Limb (tissue), 2 donors: Measurements from ENCODE around the gene MICOS13.

Experiments used
- DNase-seq, 2 donors: peaks; one replicate each; pipeline ENCODE4 v3.0.0-alpha.2; 2016; ENCODE audit errors: extremely low spot score in 2 of 2

MICOS13 gene

DNA sequence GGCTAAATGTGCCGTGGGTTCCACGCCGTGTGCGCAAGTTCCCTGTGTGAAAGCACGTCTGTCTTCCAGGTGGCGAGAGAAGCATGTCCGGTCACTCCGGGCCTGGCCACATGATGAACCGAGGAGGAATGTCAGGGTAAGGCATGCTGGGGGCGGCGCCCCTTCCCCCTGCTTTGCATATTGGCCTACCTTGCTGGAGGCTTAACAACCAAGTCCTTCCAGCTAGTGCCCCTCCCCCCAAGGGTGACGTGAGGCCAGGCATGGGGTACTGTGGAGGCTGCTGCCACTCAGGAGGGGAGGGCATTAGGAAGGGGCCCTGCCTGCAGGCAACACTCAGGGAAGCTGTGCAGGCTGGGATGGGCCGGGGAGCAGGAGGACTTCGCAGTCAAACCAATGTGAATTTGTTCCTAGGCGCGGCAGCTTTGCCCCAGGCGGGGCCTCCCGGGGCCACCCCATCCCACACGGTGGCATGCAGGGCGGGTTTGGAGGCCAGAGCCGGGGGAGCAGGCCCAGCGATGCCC is 12.5 kb downstream of the MICOS13 start:
- no peak for DNase-seq

- no peak for DNase-seq
Measured at GRCh38 chr19:5666921-5667610, 13.2 kb downstream of the MICOS13 start.

GRCh38 chr19:5665781-5666513 is 14.4 kb downstream of the MICOS13 start:
- no peak for DNase-seq

GRCh38 chr19:5664515-5664914 is 15.8 kb downstream of the MICOS13 start:
- DNase-seq: no peak

DNA sequence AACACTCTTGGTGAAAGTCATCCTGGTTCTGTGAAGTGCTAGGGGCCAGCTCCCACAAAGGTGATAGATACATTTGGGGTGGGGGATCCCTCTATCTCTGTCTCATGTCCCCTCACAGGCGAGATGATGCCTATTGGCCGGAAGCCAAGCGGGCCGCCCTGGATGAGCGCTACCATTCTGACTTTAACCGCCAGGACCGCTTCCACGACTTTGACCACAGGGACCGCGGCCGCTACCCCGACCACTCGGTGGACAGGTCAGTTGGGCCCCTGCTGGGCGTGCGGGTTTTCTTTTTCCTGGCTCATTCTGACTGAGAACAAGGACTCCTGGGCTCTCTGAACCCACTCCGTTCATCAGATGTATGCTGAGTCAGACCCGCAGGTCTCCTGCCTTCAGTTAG is 16.4 kb downstream of the MICOS13 start:
- DNase-seq: no peak

DNA sequence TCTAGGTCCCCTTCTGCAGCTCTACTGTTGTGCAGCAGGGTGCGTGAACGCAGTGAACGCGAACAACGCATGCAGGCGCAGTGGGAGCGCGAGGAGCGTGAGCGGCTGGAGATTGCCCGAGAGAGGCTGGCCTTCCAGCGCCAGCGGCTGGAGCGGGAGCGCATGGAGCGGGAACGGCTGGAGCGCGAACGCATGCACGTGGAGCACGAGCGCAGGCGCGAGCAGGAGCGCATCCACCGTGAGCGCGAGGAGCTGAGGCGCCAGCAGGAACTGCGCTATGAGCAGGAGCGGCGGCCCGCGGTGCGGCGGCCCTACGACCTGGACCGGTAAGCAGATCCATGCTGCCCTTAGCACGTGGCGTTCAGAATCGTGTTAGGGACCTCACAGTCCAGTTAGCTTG is 18.8 kb downstream of the MICOS13 start:
- no peak for DNase-seq

GRCh38 chr19:5655412-5655811 is 24.9 kb downstream of the MICOS13 start:
- DNase-seq: no peak

DNA sequence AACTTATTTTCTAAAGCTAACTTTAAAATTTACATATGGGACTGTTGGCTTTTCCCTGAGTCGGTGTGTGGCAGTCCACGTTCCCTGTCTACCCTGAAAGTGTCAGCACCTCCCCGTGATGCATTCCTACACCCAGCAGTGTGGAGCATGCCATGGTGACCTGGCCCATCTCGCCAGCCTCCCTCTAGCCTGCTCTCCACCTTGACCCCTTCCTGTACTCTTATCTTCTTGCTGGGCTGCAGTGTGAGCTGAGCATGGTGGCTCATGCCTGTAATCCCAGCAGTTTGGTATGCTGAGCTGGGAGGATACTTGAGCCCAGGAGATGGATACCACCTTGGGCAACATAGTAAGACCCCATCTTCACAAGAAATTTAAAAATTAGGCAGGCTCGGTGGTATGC is 25.4 kb downstream of the MICOS13 start:
- no peak for DNase-seq

GRCh38 chr19:5652261-5652660 is 28.1 kb downstream of the MICOS13 start:
- no peak for DNase-seq

DNA sequence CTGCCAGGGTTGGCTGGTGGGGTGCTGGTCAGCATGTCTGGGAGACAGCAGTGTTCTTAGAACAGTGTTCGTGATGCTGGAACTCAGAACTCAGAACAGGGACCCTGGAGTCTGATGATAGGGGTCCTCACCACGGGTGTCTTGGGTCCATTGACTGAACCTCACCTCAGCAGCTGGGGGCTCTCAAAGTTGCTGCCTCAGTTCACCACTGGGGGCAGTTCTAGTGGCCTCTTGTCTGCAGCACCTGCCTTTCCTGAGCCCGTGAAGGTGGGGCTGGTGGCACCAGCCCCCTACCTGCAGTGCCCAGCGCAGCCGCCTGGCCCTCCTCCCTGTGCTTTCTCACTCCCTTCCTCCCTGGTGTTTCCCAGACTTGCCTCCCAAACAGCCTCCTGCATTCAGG is 29.0 kb downstream of the MICOS13 start:
- DNase-seq: no peak

GRCh38 chr19:5648464-5648863 is 31.9 kb downstream of the MICOS13 start:
- no peak for DNase-seq

- no peak for DNase-seq
Measured at GRCh38 chr19:5646703-5647102, 33.6 kb downstream of the MICOS13 start.

DNA sequence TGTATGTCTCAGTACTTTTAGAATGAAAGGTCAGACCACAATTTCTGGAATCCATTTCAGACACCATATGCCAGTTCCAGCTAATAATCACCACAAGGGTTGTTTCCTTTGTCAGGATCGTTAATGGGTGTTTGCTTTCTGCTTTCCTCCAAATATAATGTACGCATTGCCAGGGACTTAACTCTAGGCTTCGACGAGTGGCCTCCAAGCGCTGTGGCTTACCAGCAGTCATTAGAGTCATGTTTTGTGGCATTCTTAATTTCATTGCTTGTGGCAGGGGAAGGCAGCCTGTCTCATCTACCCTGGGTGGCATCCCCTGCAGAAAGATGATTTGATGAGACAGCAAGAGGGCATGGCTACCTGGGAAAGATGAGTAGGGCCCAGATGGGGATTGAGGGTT is 34.9 kb downstream of the MICOS13 start:
- DNase-seq: no peak

GRCh38 chr19:5644037-5644436 is 36.3 kb downstream of the MICOS13 start:
- no peak for DNase-seq

DNA sequence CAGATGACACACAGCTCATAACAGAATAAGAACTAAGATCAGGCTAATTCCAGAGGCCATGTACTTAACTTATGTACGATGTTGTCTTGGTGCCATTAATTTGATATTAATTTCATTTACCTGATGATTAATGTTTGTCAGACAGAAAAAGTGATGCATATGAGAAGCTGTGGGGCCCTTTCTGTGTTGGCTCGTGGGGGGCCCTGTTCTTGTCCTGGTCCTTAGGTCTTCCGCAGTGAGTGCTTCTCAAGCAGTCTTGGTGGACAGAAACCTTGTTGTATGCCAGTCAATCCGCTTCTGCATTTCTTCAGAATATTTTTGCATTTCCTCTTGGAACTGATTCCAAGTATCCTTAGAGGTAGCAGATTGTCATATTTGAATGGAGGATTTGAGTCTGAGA is 37.3 kb downstream of the MICOS13 start:
- no peak for DNase-seq

GRCh38 chr19:5642204-5642603 is 38.1 kb downstream of the MICOS13 start:
- no peak for DNase-seq

DNA sequence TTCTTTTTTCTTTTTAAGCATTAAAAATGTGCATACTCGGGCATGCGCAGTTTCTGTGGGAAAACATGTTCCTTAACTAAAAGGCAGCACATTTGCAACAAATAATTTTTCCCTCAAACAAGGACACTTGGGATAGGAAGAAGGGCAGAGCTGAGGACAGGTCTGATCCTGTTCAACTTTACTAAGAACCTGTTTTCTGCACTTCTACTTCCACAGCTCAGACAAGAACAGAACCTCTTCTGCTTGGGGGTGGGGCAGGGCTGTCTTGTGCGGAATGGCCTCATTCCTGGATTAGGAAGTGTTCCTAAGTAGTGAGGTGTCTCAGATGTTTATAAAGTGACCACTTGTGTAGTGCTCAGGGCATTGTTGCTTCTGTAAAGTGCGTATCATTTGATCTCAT is 39.1 kb downstream of the MICOS13 start:
- no peak for DNase-seq

- DNase-seq: no peak
Measured at GRCh38 chr19:5637971-5638370, 42.3 kb downstream of the MICOS13 start.

GRCh38 chr19:5635427-5635826 is 44.9 kb downstream of the MICOS13 start:
- DNase-seq: no peak

DNA sequence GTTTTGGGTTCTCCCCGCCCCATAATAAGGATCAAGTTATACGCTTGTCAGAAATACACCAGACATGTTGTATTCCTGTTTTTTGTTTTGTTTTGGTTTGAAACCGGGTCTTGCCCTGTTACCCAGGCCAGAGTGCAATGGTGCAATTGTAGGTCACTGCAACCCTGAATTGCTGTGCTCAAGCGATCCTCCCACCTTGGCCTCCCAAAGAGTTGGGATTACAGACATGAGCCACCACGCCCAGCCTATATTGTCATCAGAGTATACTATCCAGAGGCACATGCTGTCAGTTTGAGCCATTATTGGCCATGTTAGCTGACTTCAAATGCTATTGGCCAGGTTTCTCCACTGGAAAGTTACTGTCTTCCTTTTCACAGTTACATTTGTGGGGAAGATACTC is 47.7 kb downstream of the MICOS13 start:
- DNase-seq: no peak

- DNase-seq: no peak
Measured at GRCh38 chr19:5632241-5632612, 48.1 kb downstream of the MICOS13 start.

- DNase-seq: no peak
Measured at GRCh38 chr19:5631567-5632240, 48.6 kb downstream of the MICOS13 start.
